ENCODE measurements around the gene SKIDA1.

- TF ChIP-seq EZH2phosphoT487 (IDR thresholded peaks at IDR 0.05; ENCODE audit: borderline replicate concordance) (no peak), CTCF (conservative IDR thresholded peaks at IDR 0.05; ENCODE audit: low read length) (no peak)
These were observed 1.4 kb downstream of the SKIDA1 start for GRCh38 chr10:21524131-21524525.
